GM20431 (cell line): ENCODE results near the gene TCERG1L.

Experiments used
- in situ Hi-C: fragments of 300-500 bp; cut with MseI, MboI; formaldehyde crosslinking; loops from one replicate; pipeline ENCODE4 v1.15.0; 2020; ENCODE audit warnings: low sequenced_read_pairs; ENCODE audit not compliant: unreplicated experiment

The TCERG1L gene

GRCh38 chr10:131213741-131214505 is 97.6 kb downstream of the TCERG1L start:
- in situ Hi-C loops = no loop called here

DNA sequence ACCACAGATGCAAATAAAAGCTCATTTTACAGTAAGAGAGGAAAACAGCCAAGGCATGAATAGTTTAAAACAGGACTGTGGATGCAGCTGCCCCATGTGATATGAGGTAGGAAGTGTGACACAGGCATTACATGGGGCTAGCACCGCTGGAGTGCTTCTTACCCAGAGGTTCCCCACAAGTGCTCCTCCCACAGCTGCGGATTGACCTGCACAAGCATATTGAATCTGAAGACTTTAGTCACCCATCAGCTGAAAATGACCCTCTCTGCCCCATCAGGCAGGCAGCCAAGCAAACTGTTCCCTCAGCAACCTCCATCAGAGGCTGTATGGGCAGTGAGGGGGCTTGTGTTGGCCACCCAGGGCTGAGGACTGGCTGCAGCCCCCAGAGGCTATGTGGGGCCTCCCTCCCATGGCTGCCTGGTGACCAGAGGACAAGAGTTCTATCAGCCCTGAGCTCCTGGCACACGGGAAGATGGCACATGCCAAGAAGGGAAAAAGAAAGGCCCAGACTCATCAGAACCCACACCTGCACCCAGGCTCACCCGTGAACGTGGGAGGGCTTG is 98.7 kb downstream of the TCERG1L start:
- in situ Hi-C loops = no loop called here

- in situ Hi-C loops = no loop called here
Measured at GRCh38 chr10:131211965-131212619, 99.4 kb downstream of the TCERG1L start.

- in situ Hi-C loops = no loop called here
Measured at GRCh38 chr10:131211559-131211958, 100.0 kb downstream of the TCERG1L start.

GRCh38 chr10:131211146-131211545 is 100.4 kb downstream of the TCERG1L start:
- in situ Hi-C loops = no loop called here

DNA sequence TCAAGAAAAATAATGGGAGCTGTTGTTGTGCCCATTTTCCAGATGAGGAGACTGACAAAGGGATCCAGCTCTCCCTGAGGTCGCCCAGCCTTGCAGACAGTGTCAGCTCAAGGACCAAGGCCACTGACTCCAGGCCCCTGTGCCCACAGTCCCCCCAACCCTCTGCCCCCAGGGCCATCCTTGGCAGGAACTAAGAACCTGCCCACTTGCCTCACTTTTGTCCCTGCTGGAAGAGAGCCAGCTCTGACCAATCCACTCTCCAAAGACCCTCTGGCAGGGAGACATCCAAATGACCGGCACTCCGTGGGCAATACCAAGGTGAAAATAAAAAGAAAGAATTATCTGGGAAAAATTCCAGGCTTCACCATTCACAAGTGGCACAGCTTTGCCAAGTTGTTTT is 101.3 kb downstream of the TCERG1L start:
- in situ Hi-C loops = no loop called here

DNA sequence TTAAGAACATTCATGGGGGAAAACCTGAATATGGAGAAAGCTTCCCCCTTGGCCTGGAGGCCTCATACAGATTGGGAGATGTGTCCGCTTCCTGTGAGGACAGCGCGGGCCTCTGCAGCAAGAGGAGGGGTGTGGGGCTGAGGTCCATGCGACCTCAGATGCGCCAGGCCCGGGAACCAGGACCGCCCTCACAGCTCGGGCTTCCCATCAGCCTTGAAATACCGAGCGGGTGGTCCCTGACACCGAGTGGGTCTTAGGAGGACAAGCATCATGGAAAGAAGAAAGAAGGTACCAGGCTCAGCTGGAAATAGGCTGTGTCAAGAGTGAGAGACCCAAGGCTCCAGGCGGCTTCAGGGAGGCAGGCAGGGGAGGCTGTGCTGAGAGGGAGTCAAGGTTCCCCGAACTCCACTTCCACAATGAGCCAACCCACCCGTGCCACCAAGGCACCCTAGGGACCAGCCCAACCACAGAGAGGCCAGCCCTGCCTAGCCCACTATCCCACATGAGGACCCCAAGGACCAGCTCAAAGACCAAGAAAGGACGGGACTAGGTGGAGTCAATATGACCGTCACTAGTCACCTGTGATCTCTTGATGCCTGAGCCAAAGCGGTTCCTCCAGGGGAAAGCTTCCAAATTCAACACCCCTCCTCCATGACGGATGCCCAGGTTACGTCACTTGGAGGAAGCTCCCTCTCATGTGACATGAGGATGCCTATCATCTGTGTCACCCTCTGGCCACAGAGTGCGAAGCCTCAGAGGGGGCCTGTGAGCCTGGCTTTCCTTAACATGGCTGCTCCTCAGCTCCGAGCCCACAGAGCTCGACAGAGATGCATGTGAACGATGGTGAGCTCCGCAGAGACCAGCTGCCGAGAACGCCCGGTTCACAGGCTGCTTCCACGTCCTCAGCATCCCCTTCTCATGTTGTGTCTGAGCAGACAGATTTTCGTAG is 103.7 kb downstream of the TCERG1L start:
- in situ Hi-C loops = no loop called here

GRCh38 chr10:131207176-131207575 is 104.3 kb downstream of the TCERG1L start:
- in situ Hi-C loops = no loop called here

GRCh38 chr10:131206111-131206995 is 105.2 kb downstream of the TCERG1L start:
- in situ Hi-C loops = no loop called here

DNA sequence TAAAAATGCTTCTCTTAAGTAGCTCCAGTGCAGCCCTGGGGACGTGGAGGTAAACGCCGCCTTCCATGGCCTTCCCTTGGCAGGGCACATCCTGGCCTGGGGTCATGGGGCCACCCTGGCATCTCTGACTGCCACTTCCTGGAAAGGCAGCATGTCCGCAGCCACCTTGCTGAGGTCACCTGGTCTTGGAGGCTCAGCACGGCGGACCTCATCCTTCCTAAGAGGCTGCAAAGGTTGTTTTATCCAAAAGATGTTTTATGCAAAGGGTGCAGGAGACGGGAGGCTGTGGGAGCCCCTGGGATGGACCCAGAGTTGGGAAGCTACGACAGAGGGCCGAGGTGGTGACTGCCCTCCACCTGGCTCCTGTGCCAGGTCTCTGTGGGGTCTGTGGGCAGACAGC is 106.0 kb downstream of the TCERG1L start:
- in situ Hi-C loops = no loop called here

DNA sequence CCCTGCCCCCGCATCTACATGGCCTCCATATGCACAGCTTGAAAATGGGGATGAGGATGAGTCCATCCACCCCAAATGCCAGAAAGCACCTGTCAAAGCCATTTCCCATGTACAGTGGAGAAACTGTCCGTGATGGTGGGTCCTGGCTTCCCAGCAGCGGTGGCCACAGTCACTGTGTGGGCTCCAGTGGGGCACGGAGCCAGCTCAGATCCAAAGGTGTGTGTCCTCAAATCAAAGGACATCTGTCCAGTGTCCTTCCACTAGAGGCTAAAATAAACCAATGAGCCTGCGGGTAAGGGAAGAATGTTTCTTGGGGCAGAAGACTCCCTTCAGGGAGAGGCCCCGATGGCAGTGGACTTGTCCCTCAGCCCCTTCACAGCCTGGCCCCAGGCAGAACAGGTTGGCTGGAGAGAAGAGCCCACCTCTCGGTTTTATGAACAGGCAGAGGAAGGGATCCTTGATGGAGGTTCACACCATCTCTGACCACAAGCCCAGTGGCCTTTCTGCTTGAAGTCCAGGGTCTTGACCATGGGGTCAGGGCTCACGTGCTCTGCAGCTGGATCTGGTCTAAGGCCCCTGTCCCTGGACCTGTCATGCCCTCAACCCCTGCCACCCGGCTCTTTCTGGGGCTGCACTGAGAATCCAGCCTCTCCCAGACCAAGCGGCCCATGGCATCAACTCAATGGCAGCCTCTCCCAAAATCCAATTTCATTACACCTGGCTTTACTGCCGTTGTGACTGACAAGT is 106.9 kb downstream of the TCERG1L start:
- in situ Hi-C loops = no loop called here

GRCh38 chr10:131203456-131204357 is 107.8 kb downstream of the TCERG1L start:
- in situ Hi-C loops = no loop called here

DNA sequence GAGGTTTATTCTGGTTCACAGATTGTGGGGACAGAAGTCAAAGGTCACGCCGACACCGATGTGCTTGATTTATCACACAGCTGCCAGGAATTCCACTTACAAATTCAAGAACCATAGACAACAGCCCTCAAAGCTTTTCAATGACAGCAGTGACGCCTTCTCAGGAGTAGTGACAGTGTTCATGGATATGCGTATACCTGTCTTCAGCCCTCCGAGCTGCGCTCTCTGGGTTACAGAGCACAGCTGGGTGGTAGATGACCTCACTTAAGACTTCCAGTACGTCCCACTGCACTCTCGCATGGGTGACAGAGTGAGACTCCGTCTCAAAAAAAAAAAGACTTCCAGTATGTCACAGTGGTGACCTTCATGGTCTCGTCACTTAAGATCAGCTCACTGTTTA is 108.5 kb downstream of the TCERG1L start:
- in situ Hi-C loops = no loop called here

GRCh38 chr10:131201741-131202515 is 109.6 kb downstream of the TCERG1L start:
- in situ Hi-C loops = no loop called here

DNA sequence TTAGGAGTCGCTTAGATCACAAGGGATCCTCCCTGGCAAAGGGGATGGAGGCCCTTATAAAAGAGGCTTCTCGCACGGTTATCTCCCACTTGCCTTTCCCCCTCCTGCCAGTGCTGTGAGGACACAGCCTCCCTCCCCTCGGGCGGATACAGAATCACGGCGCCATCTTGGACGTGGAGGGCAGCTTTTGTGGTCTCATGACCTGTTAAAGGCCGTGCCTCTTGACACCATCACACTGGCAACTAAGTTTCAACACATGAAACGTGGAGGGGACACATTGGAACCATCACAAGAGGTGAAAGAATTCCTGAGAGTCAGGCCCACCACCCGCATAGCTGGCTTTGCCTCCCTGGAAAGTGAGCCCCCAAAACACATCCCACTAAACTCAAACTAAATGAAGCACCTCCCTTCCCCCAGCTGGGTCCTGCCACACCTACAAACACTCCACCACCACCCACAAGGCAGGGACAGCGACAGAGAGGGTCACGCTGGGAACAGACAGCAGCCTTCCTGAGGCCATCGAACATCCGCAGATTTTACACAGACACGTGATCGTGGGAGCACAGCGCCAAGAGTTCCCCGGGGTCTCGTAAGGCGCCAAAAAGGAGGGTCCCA is 110.6 kb downstream of the TCERG1L start:
- in situ Hi-C loops = no loop called here

- in situ Hi-C loops = no loop called here
Measured at GRCh38 chr10:131199646-131200045, 111.9 kb downstream of the TCERG1L start.

GRCh38 chr10:131198843-131199242 is 112.7 kb downstream of the TCERG1L start:
- in situ Hi-C loops = no loop called here
